ENCODE results near the gene EVI5. TPM values are rescaled to one million over a fixed set of nuclear protein-coding genes. Genes with fewer than 3 reads are reported as not detected.

Gene EVI5
- total and polyA plus RNA-seq, 10 of the 15 experiments (the other 5 are each of a cell fraction or from before 2014, with no cell fraction given) = 0.27 to 6.8 (median 1.7) TPM

DNA sequence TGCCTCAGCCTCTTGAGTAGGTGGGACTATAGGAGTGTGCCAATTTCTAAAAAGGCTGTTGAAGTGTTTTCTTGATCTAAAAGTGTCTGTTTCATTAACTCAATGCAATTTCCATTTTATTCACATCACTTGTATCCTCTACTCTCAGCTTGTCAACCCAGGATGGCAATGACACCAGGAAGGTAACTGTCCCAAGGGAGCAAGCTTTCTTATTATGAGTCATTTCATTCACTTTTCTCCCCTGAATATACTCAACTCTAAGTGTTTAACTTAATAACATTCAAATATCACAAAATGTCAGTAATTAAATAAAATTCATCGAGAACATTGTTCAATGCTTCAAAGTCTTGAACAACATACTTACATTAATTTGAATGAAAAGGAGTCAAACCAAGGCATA is 275.3 kb downstream of the EVI5 start (continued):
- TF ChIP-seq, protein P1, sequence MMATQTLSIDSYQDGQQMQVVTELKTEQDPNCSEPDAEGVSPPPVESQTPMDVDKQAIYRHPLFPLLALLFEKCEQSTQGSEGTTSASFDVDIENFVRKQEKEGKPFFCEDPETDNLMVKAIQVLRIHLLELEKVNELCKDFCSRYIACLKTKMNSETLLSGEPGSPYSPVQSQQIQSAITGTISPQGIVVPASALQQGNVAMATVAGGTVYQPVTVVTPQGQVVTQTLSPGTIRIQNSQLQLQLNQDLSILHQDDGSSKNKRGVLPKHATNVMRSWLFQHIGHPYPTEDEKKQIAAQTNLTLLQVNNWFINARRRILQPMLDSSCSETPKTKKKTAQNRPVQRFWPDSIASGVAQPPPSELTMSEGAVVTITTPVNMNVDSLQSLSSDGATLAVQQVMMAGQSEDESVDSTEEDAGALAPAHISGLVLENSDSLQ (IDR thresholded peaks at IDR 0.05) = no peak
- TF ChIP-seq, protein P2, sequence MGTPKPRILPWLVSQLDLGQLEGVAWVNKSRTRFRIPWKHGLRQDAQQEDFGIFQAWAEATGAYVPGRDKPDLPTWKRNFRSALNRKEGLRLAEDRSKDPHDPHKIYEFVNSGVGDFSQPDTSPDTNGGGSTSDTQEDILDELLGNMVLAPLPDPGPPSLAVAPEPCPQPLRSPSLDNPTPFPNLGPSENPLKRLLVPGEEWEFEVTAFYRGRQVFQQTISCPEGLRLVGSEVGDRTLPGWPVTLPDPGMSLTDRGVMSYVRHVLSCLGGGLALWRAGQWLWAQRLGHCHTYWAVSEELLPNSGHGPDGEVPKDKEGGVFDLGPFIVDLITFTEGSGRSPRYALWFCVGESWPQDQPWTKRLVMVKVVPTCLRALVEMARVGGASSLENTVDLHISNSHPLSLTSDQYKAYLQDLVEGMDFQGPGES (IDR thresholded peaks at IDR 0.05) = no peak
- TF ChIP-seq, protein P3, sequence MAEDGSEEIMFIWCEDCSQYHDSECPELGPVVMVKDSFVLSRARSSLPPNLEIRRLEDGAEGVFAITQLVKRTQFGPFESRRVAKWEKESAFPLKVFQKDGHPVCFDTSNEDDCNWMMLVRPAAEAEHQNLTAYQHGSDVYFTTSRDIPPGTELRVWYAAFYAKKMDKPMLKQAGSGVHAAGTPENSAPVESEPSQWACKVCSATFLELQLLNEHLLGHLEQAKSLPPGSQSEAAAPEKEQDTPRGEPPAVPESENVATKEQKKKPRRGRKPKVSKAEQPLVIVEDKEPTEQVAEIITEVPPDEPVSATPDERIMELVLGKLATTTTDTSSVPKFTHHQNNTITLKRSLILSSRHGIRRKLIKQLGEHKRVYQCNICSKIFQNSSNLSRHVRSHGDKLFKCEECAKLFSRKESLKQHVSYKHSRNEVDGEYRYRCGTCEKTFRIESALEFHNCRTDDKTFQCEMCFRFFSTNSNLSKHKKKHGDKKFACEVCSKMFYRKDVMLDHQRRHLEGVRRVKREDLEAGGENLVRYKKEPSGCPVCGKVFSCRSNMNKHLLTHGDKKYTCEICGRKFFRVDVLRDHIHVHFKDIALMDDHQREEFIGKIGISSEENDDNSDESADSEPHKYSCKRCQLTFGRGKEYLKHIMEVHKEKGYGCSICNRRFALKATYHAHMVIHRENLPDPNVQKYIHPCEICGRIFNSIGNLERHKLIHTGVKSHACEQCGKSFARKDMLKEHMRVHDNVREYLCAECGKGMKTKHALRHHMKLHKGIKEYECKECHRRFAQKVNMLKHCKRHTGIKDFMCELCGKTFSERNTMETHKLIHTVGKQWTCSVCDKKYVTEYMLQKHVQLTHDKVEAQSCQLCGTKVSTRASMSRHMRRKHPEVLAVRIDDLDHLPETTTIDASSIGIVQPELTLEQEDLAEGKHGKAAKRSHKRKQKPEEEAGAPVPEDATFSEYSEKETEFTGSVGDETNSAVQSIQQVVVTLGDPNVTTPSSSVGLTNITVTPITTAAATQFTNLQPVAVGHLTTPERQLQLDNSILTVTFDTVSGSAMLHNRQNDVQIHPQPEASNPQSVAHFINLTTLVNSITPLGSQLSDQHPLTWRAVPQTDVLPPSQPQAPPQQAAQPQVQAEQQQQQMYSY (CRISPR knock-in tag; IDR thresholded peaks at IDR 0.05) = no peak
- TF ChIP-seq, protein P4, sequence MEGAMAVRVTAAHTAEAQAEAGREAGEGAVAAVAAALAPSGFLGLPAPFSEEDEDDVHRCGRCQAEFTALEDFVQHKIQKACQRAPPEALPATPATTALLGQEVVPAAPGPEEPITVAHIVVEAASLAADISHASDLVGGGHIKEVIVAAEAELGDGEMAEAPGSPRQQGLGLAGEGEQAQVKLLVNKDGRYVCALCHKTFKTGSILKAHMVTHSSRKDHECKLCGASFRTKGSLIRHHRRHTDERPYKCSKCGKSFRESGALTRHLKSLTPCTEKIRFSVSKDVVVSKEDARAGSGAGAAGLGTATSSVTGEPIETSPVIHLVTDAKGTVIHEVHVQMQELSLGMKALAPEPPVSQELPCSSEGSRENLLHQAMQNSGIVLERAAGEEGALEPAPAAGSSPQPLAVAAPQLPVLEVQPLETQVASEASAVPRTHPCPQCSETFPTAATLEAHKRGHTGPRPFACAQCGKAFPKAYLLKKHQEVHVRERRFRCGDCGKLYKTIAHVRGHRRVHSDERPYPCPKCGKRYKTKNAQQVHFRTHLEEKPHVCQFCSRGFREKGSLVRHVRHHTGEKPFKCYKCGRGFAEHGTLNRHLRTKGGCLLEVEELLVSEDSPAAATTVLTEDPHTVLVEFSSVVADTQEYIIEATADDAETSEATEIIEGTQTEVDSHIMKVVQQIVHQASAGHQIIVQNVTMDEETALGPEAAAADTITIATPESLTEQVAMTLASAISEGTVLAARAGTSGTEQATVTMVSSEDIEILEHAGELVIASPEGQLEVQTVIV (IDR thresholded peaks at IDR 0.05; ENCODE audit: borderline replicate concordance, partially characterized antibody) = no peak
